ENCODE data around the gene UBTF. TPM values are rescaled to one million over a fixed set of nuclear protein-coding genes. Genes with fewer than 3 reads are reported as not detected.

The UBTF gene
- total and polyA plus RNA-seq, 9 of the 15 experiments (the other 6 are each of a cell fraction or from before 2014, with no cell fraction given), result 1.2 to 113 (median 83.6) TPM

- TF ChIP-seq MYBL2 (IDR thresholded peaks at IDR 0.05; ENCODE audit: low read depth) (no peak), MYBL2 (CRISPR knock-in tag; IDR thresholded peaks at IDR 0.05; ENCODE audit: borderline replicate concordance) (no peak), HMBOX1 (IDR thresholded peaks at IDR 0.05) (no peak), CAMTA2 (CRISPR knock-in tag; conservative IDR thresholded peaks at IDR 0.05) (no peak), ZBTB1 (CRISPR knock-in tag; IDR thresholded peaks at IDR 0.05; ENCODE audit: borderline replicate concordance, low read depth) (no peak), ZNF609 (CRISPR knock-in tag; IDR thresholded peaks at IDR 0.05; ENCODE audit: borderline replicate concordance) (0 out of 2 replicates have a peak, but pooled peaks have one; percentile 43), NFXL1 (CRISPR knock-in tag; IDR thresholded peaks at IDR 0.05) (no peak), JUND (IDR thresholded peaks at IDR 0.05; ENCODE audit: borderline replicate concordance, low read depth, low read length) (no peak), JUND (tag; IDR thresholded peaks at IDR 0.05; ENCODE audit: borderline replicate concordance, low read depth, low read length) (no peak), GTF2B (IDR thresholded peaks at IDR 0.05; ENCODE audit: extremely low read depth, insufficient read length) (no peak), ZFP91 (CRISPR knock-in tag; IDR thresholded peaks at IDR 0.05) (no peak), HOMEZ (CRISPR knock-in tag; IDR thresholded peaks at IDR 0.05) (no peak), MCM7 (IDR thresholded peaks at IDR 0.05) (no peak), CHD2 (IDR thresholded peaks at IDR 0.05; ENCODE audit: low read depth, low read length) (no peak), NRF1 (conservative IDR thresholded peaks at IDR 0.05 in 1 of 2, IDR thresholded peaks at IDR 0.05 in 1 of 2) (peak in 1 of 2 experiments; percentile 49; a peak in 2 of 4 replicates)
These were observed 313 bp downstream of the UBTF start (continued) for GRCh38 chr17:44219108-44219615.

Measured in K562 (cell line).